ENCODE results near the gene FBXL2.
"Not testable (repeated sequence)": the region's sequence is repeated elsewhere in the genome, so short reads cannot be mapped to it uniquely, and the experiment has no call there.

Gene FBXL2

GRCh38 chr3:33317963-33318709 is 40.9 kb downstream of the FBXL2 start:
- H3K4me2 ChIP-seq (ENCODE audit: low read length) = no peak overlapping the region
- H3K27me3 ChIP-seq (ENCODE audit: control insufficient read depth, insufficient read depth, low read length) = no peaks in the 10 kb centered on the region
- H3K4me1 ChIP-seq (ENCODE audit: control insufficient read depth, insufficient read depth, low read length) = peaks cover 45% of the 10 kb centered on the region
- no peak overlapping the region for H3K9ac ChIP-seq (ENCODE audit: low read depth, low read length)
- H3K36me3 ChIP-seq (ENCODE audit: insufficient read depth, low read length) = peaks cover 8% of the 10 kb centered on the region
- no peak overlapping the region for H3K4me3 ChIP-seq (ENCODE audit: low read length)
- no peaks in the 10 kb centered on the region for H3K9me3 ChIP-seq (replicated peaks; ENCODE audit: low read length)

- Histone ChIP-seq H3K4me3 (ENCODE audit: low read length) (no peak overlapping the region), H3K9ac (ENCODE audit: low read depth, low read length) (no peak overlapping the region), H3K4me2 (ENCODE audit: low read length) (no peak overlapping the region)
Observed at GRCh38 chr3:33318710-33319380, 41.6 kb downstream of the FBXL2 start.

GRCh38 chr3:33322412-33322811 is 45.2 kb downstream of the FBXL2 start:
- H3K4me2 ChIP-seq (ENCODE audit: low read length) = peak overlapping the region; percentile 52
- H3K9me3 ChIP-seq (replicated peaks; ENCODE audit: low read length) = no peaks in the 10 kb centered on the region
- no peak overlapping the region for H3K9ac ChIP-seq (ENCODE audit: low read depth, low read length)
- no peaks in the 10 kb centered on the region for H3K27me3 ChIP-seq (ENCODE audit: control insufficient read depth, insufficient read depth, low read length)
- peaks cover 4% of the 10 kb centered on the region for H3K36me3 ChIP-seq (ENCODE audit: insufficient read depth, low read length)
- H3K4me1 ChIP-seq (ENCODE audit: control insufficient read depth, insufficient read depth, low read length) = peaks cover 35% of the 10 kb centered on the region
- H3K4me3 ChIP-seq (ENCODE audit: low read length) = no peak overlapping the region

More at GRCh38 chr3:33318710-33319380, 41.6 kb downstream of the FBXL2 start:
- Histone ChIP-seq H3K36me3 (ENCODE audit: insufficient read depth, low read length) (peaks cover 8% of the 10 kb centered on the region), H3K27me3 (ENCODE audit: control insufficient read depth, insufficient read depth, low read length) (no peaks in the 10 kb centered on the region), H3K9me3 (replicated peaks; ENCODE audit: low read length) (no peaks in the 10 kb centered on the region), H3K4me1 (ENCODE audit: control insufficient read depth, insufficient read depth, low read length) (peaks cover 46% of the 10 kb centered on the region)

GRCh38 chr3:33331414-33331813 is 54.2 kb downstream of the FBXL2 start:
- Histone ChIP-seq H3K4me2 (ENCODE audit: low read length) (no peak overlapping the region), H3K36me3 (ENCODE audit: insufficient read depth, low read length) (no peaks in the 10 kb centered on the region), H3K27me3 (ENCODE audit: control insufficient read depth, insufficient read depth, low read length) (no peaks in the 10 kb centered on the region), H3K9me3 (replicated peaks; ENCODE audit: low read length) (no peaks in the 10 kb centered on the region), H3K4me3 (ENCODE audit: low read length) (no peak overlapping the region), H3K4me1 (ENCODE audit: control insufficient read depth, insufficient read depth, low read length) (peaks cover 4% of the 10 kb centered on the region), H3K9ac (ENCODE audit: low read depth, low read length) (no peak overlapping the region)

- H3K4me3 ChIP-seq (ENCODE audit: low read length) = no peak overlapping the region
- no peaks in the 10 kb centered on the region for H3K9me3 ChIP-seq (replicated peaks; ENCODE audit: low read length)
- H3K4me1 ChIP-seq (ENCODE audit: control insufficient read depth, insufficient read depth, low read length) = peaks cover 4% of the 10 kb centered on the region
- H3K27me3 ChIP-seq (ENCODE audit: control insufficient read depth, insufficient read depth, low read length) = no peaks in the 10 kb centered on the region
- H3K36me3 ChIP-seq (ENCODE audit: insufficient read depth, low read length) = no peaks in the 10 kb centered on the region
- no peak overlapping the region for H3K4me2 ChIP-seq (ENCODE audit: low read length)
- H3K9ac ChIP-seq (ENCODE audit: low read depth, low read length) = no peak overlapping the region
Observed at GRCh38 chr3:33334364-33334763, 57.1 kb downstream of the FBXL2 start.

- not testable (repeated sequence) for H3K4me2 ChIP-seq (ENCODE audit: low read length); H3K36me3 ChIP-seq (ENCODE audit: insufficient read depth, low read length); H3K9me3 ChIP-seq (replicated peaks; ENCODE audit: low read length); H3K27me3 ChIP-seq (ENCODE audit: control insufficient read depth, insufficient read depth, low read length); H3K4me3 ChIP-seq (ENCODE audit: low read length); H3K4me1 ChIP-seq (ENCODE audit: control insufficient read depth, insufficient read depth, low read length); H3K9ac ChIP-seq (ENCODE audit: low read depth, low read length)
Observed at GRCh38 chr3:33338936-33339465, 61.8 kb downstream of the FBXL2 start.

- H3K9me3 ChIP-seq (replicated peaks; ENCODE audit: low read length) = no peaks in the 10 kb centered on the region
- H3K9ac ChIP-seq (ENCODE audit: low read depth, low read length) = no peak overlapping the region
- peaks cover 1% of the 10 kb centered on the region for H3K4me1 ChIP-seq (ENCODE audit: control insufficient read depth, insufficient read depth, low read length)
- H3K27me3 ChIP-seq (ENCODE audit: control insufficient read depth, insufficient read depth, low read length) = no peaks in the 10 kb centered on the region
- H3K4me3 ChIP-seq (ENCODE audit: low read length) = no peak overlapping the region
- no peak overlapping the region for H3K4me2 ChIP-seq (ENCODE audit: low read length)
- H3K36me3 ChIP-seq (ENCODE audit: insufficient read depth, low read length) = no peaks in the 10 kb centered on the region
Observed at GRCh38 chr3:33339758-33340157, 62.5 kb downstream of the FBXL2 start.

GRCh38 chr3:33355611-33356010 is 78.4 kb downstream of the FBXL2 start:
- Histone ChIP-seq H3K4me2 (ENCODE audit: low read length) (peak overlapping the region; percentile 50), H3K4me1 (ENCODE audit: control insufficient read depth, insufficient read depth, low read length) (peaks cover 37% of the 10 kb centered on the region), H3K4me3 (ENCODE audit: low read length) (no peak overlapping the region), H3K27me3 (ENCODE audit: control insufficient read depth, insufficient read depth, low read length) (no peaks in the 10 kb centered on the region), H3K9ac (ENCODE audit: low read depth, low read length) (no peak overlapping the region), H3K9me3 (replicated peaks; ENCODE audit: low read length) (no peaks in the 10 kb centered on the region), H3K36me3 (ENCODE audit: insufficient read depth, low read length) (no peaks in the 10 kb centered on the region)

- no peak overlapping the region for H3K9ac ChIP-seq (ENCODE audit: low read depth, low read length)
- H3K27me3 ChIP-seq (ENCODE audit: control insufficient read depth, insufficient read depth, low read length) = no peaks in the 10 kb centered on the region
- peaks cover 53% of the 10 kb centered on the region for H3K4me1 ChIP-seq (ENCODE audit: control insufficient read depth, insufficient read depth, low read length)
- H3K4me3 ChIP-seq (ENCODE audit: low read length) = no peak overlapping the region
- no peaks in the 10 kb centered on the region for H3K9me3 ChIP-seq (replicated peaks; ENCODE audit: low read length)
- no peak overlapping the region for H3K4me2 ChIP-seq (ENCODE audit: low read length)
- H3K36me3 ChIP-seq (ENCODE audit: insufficient read depth, low read length) = peaks cover 5% of the 10 kb centered on the region
Observed at GRCh38 chr3:33358172-33358781, 81.0 kb downstream of the FBXL2 start.

GRCh38 chr3:33360136-33360825 is 83.0 kb downstream of the FBXL2 start:
- Histone ChIP-seq H3K4me1 (ENCODE audit: control insufficient read depth, insufficient read depth, low read length) (peaks cover 62% of the 10 kb centered on the region), H3K36me3 (ENCODE audit: insufficient read depth, low read length) (peaks cover 5% of the 10 kb centered on the region), H3K27me3 (ENCODE audit: control insufficient read depth, insufficient read depth, low read length) (no peaks in the 10 kb centered on the region), H3K9me3 (replicated peaks; ENCODE audit: low read length) (no peaks in the 10 kb centered on the region), H3K4me2 (ENCODE audit: low read length) (peak overlapping the region; percentile 85), H3K4me3 (ENCODE audit: low read length) (peak overlapping the region; percentile 61), H3K9ac (ENCODE audit: low read depth, low read length) (peak overlapping the region; percentile 83)

- no peaks in the 10 kb centered on the region for H3K27me3 ChIP-seq (ENCODE audit: control insufficient read depth, insufficient read depth, low read length)
- H3K4me1 ChIP-seq (ENCODE audit: control insufficient read depth, insufficient read depth, low read length) = peaks cover 48% of the 10 kb centered on the region
- no peak overlapping the region for H3K4me2 ChIP-seq (ENCODE audit: low read length)
- peaks cover 5% of the 10 kb centered on the region for H3K36me3 ChIP-seq (ENCODE audit: insufficient read depth, low read length)
- H3K9me3 ChIP-seq (replicated peaks; ENCODE audit: low read length) = no peaks in the 10 kb centered on the region
- H3K4me3 ChIP-seq (ENCODE audit: low read length) = no peak overlapping the region
- H3K9ac ChIP-seq (ENCODE audit: low read depth, low read length) = no peak overlapping the region
Observed at GRCh38 chr3:33363113-33363800, 86.0 kb downstream of the FBXL2 start.
